Mesenchymal stem cell (in vitro differentiated cells and primary cell): ENCODE data around the gene IGFL1. TPM values are rescaled to one million over a fixed set of nuclear protein-coding genes. Genes with fewer than 3 reads are reported as not detected.

Experiments
- DNase-seq: peaks from one replicate; pipeline ENCODE4 v3.0.0-alpha.2; 2013
- H2AFZ ChIP-seq: one replicate; pipeline ENCODE4 v1.6.1; 2013; ENCODE audit warnings: low read depth, mild to moderate bottlenecking, control low read depth, inconsistent platforms, low read length, moderate library complexity
- H2AK5ac ChIP-seq: 2 replicates; pipeline ENCODE4 v1.6.1; 2013; ENCODE audit warnings: low read length, moderate library complexity, mild to moderate bottlenecking, inconsistent platforms; ENCODE audit not compliant: severe bottlenecking
- H2BK120ac ChIP-seq: one replicate; pipeline ENCODE4 v1.6.1; 2013; ENCODE audit warnings: low read depth, mild to moderate bottlenecking, inconsistent platforms, low read length, moderate library complexity
- H2BK12ac ChIP-seq, 2 experiments: one replicate each; pipeline ENCODE4 v1.6.1; 2013; ENCODE audit warnings: inconsistent platforms in 2 of 2, low read length in 2 of 2, mild to moderate bottlenecking in 2 of 2, moderate library complexity in 2 of 2, control low read depth in 1 of 2
- H2BK15ac ChIP-seq: one replicate; pipeline ENCODE4 v1.6.1; 2013; ENCODE audit warnings: mild to moderate bottlenecking, low read depth, inconsistent platforms; ENCODE audit not compliant: poor library complexity, severe bottlenecking
- H2BK5ac ChIP-seq: 2 replicates; pipeline ENCODE4 v1.6.1; 2013; ENCODE audit warnings: low read depth, mild to moderate bottlenecking, low read length, control low read depth, inconsistent platforms; ENCODE audit not compliant: poor library complexity, severe bottlenecking
- H3K14ac ChIP-seq, 2 experiments: one replicate each; pipeline ENCODE4 v1.6.1; 2013; ENCODE audit warnings: inconsistent platforms in 2 of 2, low read length in 2 of 2, control low read depth in 1 of 2, mild to moderate bottlenecking in 1 of 2, moderate library complexity in 1 of 2
- H3K18ac ChIP-seq, 2 experiments: one replicate each; pipeline ENCODE4 v1.6.1; 2013; ENCODE audit warnings: inconsistent platforms in 2 of 2, low read length in 2 of 2, control low read depth in 1 of 2, low read depth in 1 of 2, mild to moderate bottlenecking in 1 of 2
- H3K23ac ChIP-seq, 2 experiments: one replicate each; pipeline ENCODE4 v1.6.1; 2013; ENCODE audit warnings: inconsistent platforms in 2 of 2, low read length in 2 of 2, mild to moderate bottlenecking in 2 of 2, moderate library complexity in 2 of 2, control low read depth in 1 of 2
- H3K27ac ChIP-seq: 2 replicates; pipeline ENCODE4 v1.5.1; 2013; ENCODE audit warnings: mild to moderate bottlenecking, moderate library complexity, low read length, control low read depth, inconsistent platforms; ENCODE audit not compliant: poor library complexity, severe bottlenecking
- H3K27me3 ChIP-seq, 2 experiments: 2 replicates each; pipeline versions ENCODE4 v1.6.1 to v1.7.0; 2013; ENCODE audit warnings: low read length in 2 of 2, mild to moderate bottlenecking in 2 of 2, moderate library complexity in 2 of 2, control low read depth in 1 of 2, inconsistent platforms in 1 of 2; ENCODE audit not compliant: control insufficient read depth in 1 of 2, insufficient read depth in 1 of 2
- H3K36me3 ChIP-seq, 2 experiments: 2 replicates each; pipeline versions ENCODE4 v1.6.1 to v1.7.0; 2013; ENCODE audit warnings: low read length in 2 of 2, control low read depth in 1 of 2, inconsistent platforms in 1 of 2, low read depth in 1 of 2, mild to moderate bottlenecking in 1 of 2; ENCODE audit not compliant: insufficient read depth in 2 of 2, control insufficient read depth in 1 of 2
- H3K4ac ChIP-seq, 2 experiments: one replicate each; pipeline ENCODE4 v1.6.1; 2013; ENCODE audit warnings: inconsistent platforms in 2 of 2, low read length in 2 of 2, mild to moderate bottlenecking in 2 of 2, moderate library complexity in 2 of 2, control low read depth in 1 of 2, low read depth in 1 of 2
- H3K4me1 ChIP-seq: 2 replicates; pipeline ENCODE4 v1.6.1; 2013; ENCODE audit warnings: low read depth, low read length, control low read depth; ENCODE audit not compliant: control insufficient read depth, insufficient read depth
- H3K4me2 ChIP-seq: 2 replicates; pipeline ENCODE4 v1.6.1; 2013; ENCODE audit warnings: low read length, mild to moderate bottlenecking, inconsistent platforms; ENCODE audit not compliant: poor library complexity, severe bottlenecking
- H3K4me3 ChIP-seq, 2 experiments: 2 replicates each; pipeline versions ENCODE4 v1.5.1 to v1.7.0; 2013; ENCODE audit warnings: low read length in 2 of 2, mild to moderate bottlenecking in 2 of 2, control low read depth in 1 of 2, low read depth in 1 of 2; ENCODE audit not compliant: insufficient read depth in 1 of 2
- H3K79me1 ChIP-seq: replicated peaks from 2 replicates; pipeline ENCODE4 v1.6.1; 2013; ENCODE audit warnings: mild to moderate bottlenecking, control low read depth, low read length, inconsistent platforms; ENCODE audit not compliant: poor library complexity, severe bottlenecking
- H3K9ac ChIP-seq: 2 replicates; pipeline ENCODE4 v1.7.0; 2013; ENCODE audit warnings: mild to moderate bottlenecking, low read length, moderate library complexity
- H3K9me3 ChIP-seq: 2 replicates; pipeline ENCODE4 v1.7.0; 2013; ENCODE audit warnings: mild to moderate bottlenecking, low read length; ENCODE audit not compliant: control insufficient read depth
- H4K8ac ChIP-seq: one replicate; pipeline ENCODE4 v1.6.1; 2013; ENCODE audit warnings: inconsistent platforms, mild to moderate bottlenecking, low read length, moderate library complexity
- H4K91ac ChIP-seq: one replicate; pipeline ENCODE4 v1.6.1; 2013; ENCODE audit warnings: mild to moderate bottlenecking, low read length, inconsistent platforms
- WGBS: methylation state at CpG from one replicate; pipeline ENCODE4 v1.1.7; 2013; ENCODE audit warnings: mixed read lengths; 5-methylcytosine and 5-hydroxymethylcytosine counted together
- polyA plus RNA-seq, 2 experiments: library from polyadenylated mRNA; stranded (reverse); fragments of 200-250 nt; gene quantifications; one replicate each; pipeline ENCODE4 v1.2.3, GENCODE V29; 2013

Gene IGFL1
- not detected for polyA plus RNA-seq (2013, experiment 1 of 2)
- polyA plus RNA-seq (2013, experiment 2 of 2) = not detected

- Histone ChIP-seq H3K14ac (no peak within 1 kb of the TSS), H3K27me3 (peaks cover 61 to 82% of the 10 kb centered on the region in 2 experiments), H3K79me1 (no peaks in the 10 kb centered on the region), H2AK5ac (no peak within 1 kb of the TSS), H3K36me3 (no peaks in the 10 kb centered on the region), H4K91ac (no peak within 1 kb of the TSS), H3K4me2 (no peak within 1 kb of the TSS), H2BK12ac (no peak within 1 kb of the TSS), H2BK120ac (no peak within 1 kb of the TSS), H2BK15ac (no peak within 1 kb of the TSS), H3K4ac (no peak within 1 kb of the TSS), H4K8ac (no peak within 1 kb of the TSS), H2BK5ac (no peak within 1 kb of the TSS), H3K4me1 (peaks cover 3% of the 10 kb centered on the region), H3K18ac (no peak within 1 kb of the TSS), H3K4me3 (no peak within 1 kb of the TSS), H3K27ac (no peak within 1 kb of the TSS), H2AFZ (no peak within 1 kb of the TSS), H3K23ac (no peak within 1 kb of the TSS), H3K9me3 (no peaks in the 10 kb centered on the region), H3K9ac (no peak within 1 kb of the TSS)
- DNase-seq = no peak
- whole genome bisulfite sequencing = 74% methylated on average over 5 of the region's 6 CpGs
These were observed at the start of gene IGFL1 for GRCh38 chr19:46229442-46229841. TSS of gene IGFL1 (plus strand) at chr19:46229742. CDS start at chr19:46229775, 33 bp downstream.

DNA sequence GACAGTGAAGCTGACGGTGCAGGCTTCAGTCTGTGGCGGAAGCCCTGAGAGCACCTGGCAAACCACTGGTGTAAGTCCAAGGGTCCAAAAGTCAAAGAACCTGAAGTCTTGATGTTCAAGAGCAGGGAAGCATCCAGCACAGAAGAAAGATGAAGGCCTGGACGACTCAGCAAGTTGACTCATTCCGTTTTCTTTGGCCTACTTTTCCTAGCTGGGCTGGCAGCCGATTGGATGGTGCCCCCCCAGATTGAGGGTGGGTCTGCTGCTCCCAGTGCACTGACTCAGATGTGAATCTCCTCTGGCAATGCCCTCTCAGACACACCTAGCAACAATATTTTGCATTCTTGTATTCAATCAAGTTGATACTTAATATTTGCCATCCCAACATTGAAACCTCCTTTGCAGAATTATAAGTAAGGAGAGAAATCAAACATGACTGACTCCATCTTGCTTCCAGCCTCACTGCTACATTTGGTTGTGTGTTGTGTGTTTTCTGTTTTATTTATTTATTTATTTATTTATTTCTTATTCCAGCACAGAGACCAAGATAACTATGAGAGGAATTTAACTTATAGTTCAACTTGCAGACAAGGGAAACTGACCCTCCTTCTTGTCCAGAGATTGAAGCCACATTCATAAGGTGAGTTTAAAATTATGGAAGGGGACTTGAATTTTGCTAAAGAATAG is 48.7 kb upstream of the IGFL1 start:
- no peak overlapping the region for H2BK120ac ChIP-seq
- H3K4ac ChIP-seq = no peak overlapping the region
- no peak overlapping the region for H3K4me3 ChIP-seq
- H2BK5ac ChIP-seq = no peak overlapping the region
- no peaks in the 10 kb centered on the region for H3K79me1 ChIP-seq
- peak overlapping the region; percentile 65 for H2AK5ac ChIP-seq
- no peak overlapping the region for H3K23ac ChIP-seq
- no peak overlapping the region for H3K4me2 ChIP-seq
- no peak overlapping the region for H4K91ac ChIP-seq
- no peak overlapping the region for H2AFZ ChIP-seq
- H2BK12ac ChIP-seq = no peak overlapping the region
- peaks cover 10 to 15% of the 10 kb centered on the region in 2 experiments for H3K27me3 ChIP-seq
- no peak overlapping the region for H3K27ac ChIP-seq
- H2BK15ac ChIP-seq = no peak overlapping the region
- DNase-seq = no peak
- 72% methylated on average over 5 of the region's 5 CpGs for WGBS
- no peak overlapping the region for H3K18ac ChIP-seq
- H3K4me1 ChIP-seq = peaks cover 15% of the 10 kb centered on the region
- H3K9me3 ChIP-seq = no peaks in the 10 kb centered on the region
- H3K14ac ChIP-seq = no peak overlapping the region
- H3K36me3 ChIP-seq = no peaks in the 10 kb centered on the region
- peak overlapping the region; percentile 34 for H3K9ac ChIP-seq
- H4K8ac ChIP-seq = no peak overlapping the region

- H3K27ac ChIP-seq = no peak overlapping the region
- no peak overlapping the region for H3K4me2 ChIP-seq
- H2BK15ac ChIP-seq = no peak overlapping the region
- H2BK5ac ChIP-seq = no peak overlapping the region
- 37% methylated on average over 5 of the region's 6 CpGs for WGBS
- DNase-seq = peak; percentile 72
- H3K4ac ChIP-seq = no peak overlapping the region
- no peak overlapping the region for H4K91ac ChIP-seq
- H2BK12ac ChIP-seq = no peak overlapping the region
- H3K9ac ChIP-seq = peak overlapping the region; percentile 34
- no peak overlapping the region for H2AK5ac ChIP-seq
- H2BK120ac ChIP-seq = no peak overlapping the region
- H4K8ac ChIP-seq = no peak overlapping the region
- peaks cover 10 to 16% of the 10 kb centered on the region in 2 experiments for H3K27me3 ChIP-seq
- peaks cover 15% of the 10 kb centered on the region for H3K4me1 ChIP-seq
- H3K9me3 ChIP-seq = no peaks in the 10 kb centered on the region
- H3K4me3 ChIP-seq = no peak overlapping the region
- H3K79me1 ChIP-seq = no peaks in the 10 kb centered on the region
- H3K18ac ChIP-seq = no peak overlapping the region
- no peak overlapping the region for H3K23ac ChIP-seq
- no peak overlapping the region for H2AFZ ChIP-seq
- no peak overlapping the region for H3K14ac ChIP-seq
- no peaks in the 10 kb centered on the region for H3K36me3 ChIP-seq
These were observed 48.2 kb upstream of the IGFL1 start for GRCh38 chr19:46181388-46181779.

GRCh38 chr19:46182476-46182875 is 47.1 kb upstream of the IGFL1 start:
- Histone ChIP-seq H2BK120ac (no peak overlapping the region), H3K79me1 (no peaks in the 10 kb centered on the region), H2BK12ac (peak overlapping the region in 1 of 2 experiments; percentile 49), H2BK5ac (no peak overlapping the region), H3K4ac (no peak overlapping the region), H2BK15ac (no peak overlapping the region), H3K4me2 (no peak overlapping the region), H3K9ac (no peak overlapping the region), H3K36me3 (no peaks in the 10 kb centered on the region), H3K14ac (no peak overlapping the region), H4K91ac (no peak overlapping the region), H4K8ac (no peak overlapping the region), H2AK5ac (no peak overlapping the region), H3K4me1 (peaks cover 15% of the 10 kb centered on the region), H3K23ac (no peak overlapping the region), H3K4me3 (no peak overlapping the region), H3K27me3 (peaks cover 10 to 16% of the 10 kb centered on the region in 2 experiments), H3K9me3 (no peaks in the 10 kb centered on the region), H2AFZ (no peak overlapping the region), H3K18ac (peak overlapping the region in 1 of 2 experiments; percentile 34), H3K27ac (no peak overlapping the region)
- 91% methylated on average over 8 of the region's 8 CpGs for WGBS
- no peak for DNase-seq
